Transverse colon (tissue), 4 donors: Measurements from ENCODE around the gene KIF2C. TPM values are rescaled to one million over a fixed set of nuclear protein-coding genes. Genes with fewer than 3 reads are reported as not detected.
A peak's percentile ranks its signal among the peaks of the same experiment; 100 is the strongest.

Experiments
- DNase-seq: peaks from one replicate; pipeline ENCODE4 v3.0.0-alpha.2; 2019
- H3K27ac ChIP-seq, 4 donors: fragments of 200-600 bp; sonication (generic); 2 replicates each; pipeline ENCODE4 v1.5.1; 2016 to 2018; ENCODE audit warnings: inconsistent platforms in 4 of 4
- H3K27me3 ChIP-seq: fragments of 200-600 bp; sonication (generic); 2 replicates; pipeline ENCODE4 v1.5.1; 2017; ENCODE audit warnings: inconsistent platforms
- H3K36me3 ChIP-seq, 4 donors: fragments of 200-600 bp; sonication (generic); 2 replicates each; pipeline ENCODE4 v1.5.1; 2017 to 2019; ENCODE audit warnings: inconsistent platforms in 4 of 4
- H3K4me1 ChIP-seq, 4 donors: fragments of 200-600 bp; sonication (generic); 2 replicates each; pipeline ENCODE4 v1.5.1; 2017 to 2020; ENCODE audit warnings: inconsistent platforms in 4 of 4
- H3K4me3 ChIP-seq, 4 donors: fragments of 200-600 bp; sonication (generic); 1 replicate in 1 of 4; 2 replicates in 3 of 4; pipeline versions ENCODE4 v1.5.1 to v1.6.1; 2017 to 2019; ENCODE audit warnings: inconsistent platforms in 4 of 4
- H3K9me3 ChIP-seq, 2 donors: fragments of 200-600 bp; sonication (generic); 2 replicates each; pipeline ENCODE4 v1.5.1; 2017 to 2019; ENCODE audit warnings: inconsistent platforms in 2 of 2
- EP300 ChIP-seq: sonication (generic); formaldehyde crosslinking; IDR thresholded peaks from one replicate; pipeline ENCODE4 v1.6.1; 2017; ENCODE audit warnings: antibody characterized with exemption, low read depth
- POLR2A ChIP-seq: fragments of 450-650 bp; IDR thresholded peaks from one replicate; pipeline ENCODE4 v1.6.1; 2016; ENCODE audit warnings: antibody characterized with exemption, mild to moderate bottlenecking, moderate library complexity
- POLR2AphosphoS5 ChIP-seq, 3 donors: sonication (generic); formaldehyde crosslinking; IDR thresholded peaks; one replicate each; pipeline ENCODE4 v1.6.1; 2016; ENCODE audit warnings: antibody characterized with exemption in 3 of 3
- WGBS, 2 donors: methylation state at CpG; one replicate each; pipeline ENCODE4 v1.1.5; 2018; ENCODE audit warnings: low coverage in 1 of 2; 5-methylcytosine and 5-hydroxymethylcytosine counted together
- in situ Hi-C, 4 donors: fragments of 200-750 bp; cut with MboI; loops; one replicate each; pipeline versions ENCODE4 v1.15.0 to v1.15.1; 2017; ENCODE audit warnings: low sequenced_read_pairs in 3 of 4, low pct_ligation_motif_present in 1 of 4, low pct_unique_long_range_greater_than_20kb in 1 of 4
- intact Hi-C: fragments of 100-400 bp; cut with DNase I; formaldehyde crosslinking; loops from one replicate; pipeline ENCODE4 v1.15.1; 2023; ENCODE audit warnings: low total_unique reads
- total RNA-seq, 4 donors: library from RNA; depleted of rRNA; stranded (reverse); fragments of >200 nt; gene quantifications; one replicate each; pipeline ENCODE4 v1.1.0, GENCODE V29; 2016
- TF ChIP-seq, protein P1 (sequence below), 5 experiments: fragments of 200-600 bp in 3 of 5; fragments of 450-650 bp in 2 of 5; sonication (generic) in 3 of 5; IDR thresholded peaks; 1 replicate in 2 of 5; 2 replicates in 3 of 5; pipeline ENCODE4 v1.5.1; 2016 to 2017; ENCODE audit warnings: antibody characterized with exemption in 5 of 5, inconsistent platforms in 3 of 5, mild to moderate bottlenecking in 2 of 5, moderate library complexity in 1 of 5

Gene KIF2C
- total RNA-seq, 4 donors from 2014 or later = 0.95 to 8.0 (median 1.9) TPM; not detected in 1

GRCh38 chr1:44798481-44799365, 59.1 kb downstream of the KIF2C start:
- in situ Hi-C loops = loop anchor here in 2 of 4 donors (25.0 kb wide), 2 partner anchors 214 to 514 kb away; partner anchors contain the start of genes HECTD3 (in 1 of the 2) and UROD (in 1 of the 2)
- no peaks in the 10 kb centered on the region for H3K36me3 ChIP-seq
- intact Hi-C loops = no loop called here
- H3K27ac ChIP-seq = peak overlapping the region; percentile 90 to 96 (median 94)
- DNase-seq = no peak
- H3K4me1 ChIP-seq = peaks cover 6 to 26% (median 16%) of the 10 kb centered on the region in 4 donors
- H3K27me3 ChIP-seq = no peaks in the 10 kb centered on the region
- TF ChIP-seq EP300 = no peak
- TF ChIP-seq POLR2A = no peak
- TF ChIP-seq, protein P1, sequence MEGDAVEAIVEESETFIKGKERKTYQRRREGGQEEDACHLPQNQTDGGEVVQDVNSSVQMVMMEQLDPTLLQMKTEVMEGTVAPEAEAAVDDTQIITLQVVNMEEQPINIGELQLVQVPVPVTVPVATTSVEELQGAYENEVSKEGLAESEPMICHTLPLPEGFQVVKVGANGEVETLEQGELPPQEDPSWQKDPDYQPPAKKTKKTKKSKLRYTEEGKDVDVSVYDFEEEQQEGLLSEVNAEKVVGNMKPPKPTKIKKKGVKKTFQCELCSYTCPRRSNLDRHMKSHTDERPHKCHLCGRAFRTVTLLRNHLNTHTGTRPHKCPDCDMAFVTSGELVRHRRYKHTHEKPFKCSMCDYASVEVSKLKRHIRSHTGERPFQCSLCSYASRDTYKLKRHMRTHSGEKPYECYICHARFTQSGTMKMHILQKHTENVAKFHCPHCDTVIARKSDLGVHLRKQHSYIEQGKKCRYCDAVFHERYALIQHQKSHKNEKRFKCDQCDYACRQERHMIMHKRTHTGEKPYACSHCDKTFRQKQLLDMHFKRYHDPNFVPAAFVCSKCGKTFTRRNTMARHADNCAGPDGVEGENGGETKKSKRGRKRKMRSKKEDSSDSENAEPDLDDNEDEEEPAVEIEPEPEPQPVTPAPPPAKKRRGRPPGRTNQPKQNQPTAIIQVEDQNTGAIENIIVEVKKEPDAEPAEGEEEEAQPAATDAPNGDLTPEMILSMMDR (IDR thresholded peaks at IDR 0.05) = no peak
- TF ChIP-seq POLR2AphosphoS5 (IDR thresholded peaks at IDR 0.05) = no peak
- no peak overlapping the region for H3K4me3 ChIP-seq
- WGBS, 2 donors = 86 to 100% methylated on average over 1 to 10 of the region's 10 CpGs
- H3K9me3 ChIP-seq = no peaks in the 10 kb centered on the region

DNA sequence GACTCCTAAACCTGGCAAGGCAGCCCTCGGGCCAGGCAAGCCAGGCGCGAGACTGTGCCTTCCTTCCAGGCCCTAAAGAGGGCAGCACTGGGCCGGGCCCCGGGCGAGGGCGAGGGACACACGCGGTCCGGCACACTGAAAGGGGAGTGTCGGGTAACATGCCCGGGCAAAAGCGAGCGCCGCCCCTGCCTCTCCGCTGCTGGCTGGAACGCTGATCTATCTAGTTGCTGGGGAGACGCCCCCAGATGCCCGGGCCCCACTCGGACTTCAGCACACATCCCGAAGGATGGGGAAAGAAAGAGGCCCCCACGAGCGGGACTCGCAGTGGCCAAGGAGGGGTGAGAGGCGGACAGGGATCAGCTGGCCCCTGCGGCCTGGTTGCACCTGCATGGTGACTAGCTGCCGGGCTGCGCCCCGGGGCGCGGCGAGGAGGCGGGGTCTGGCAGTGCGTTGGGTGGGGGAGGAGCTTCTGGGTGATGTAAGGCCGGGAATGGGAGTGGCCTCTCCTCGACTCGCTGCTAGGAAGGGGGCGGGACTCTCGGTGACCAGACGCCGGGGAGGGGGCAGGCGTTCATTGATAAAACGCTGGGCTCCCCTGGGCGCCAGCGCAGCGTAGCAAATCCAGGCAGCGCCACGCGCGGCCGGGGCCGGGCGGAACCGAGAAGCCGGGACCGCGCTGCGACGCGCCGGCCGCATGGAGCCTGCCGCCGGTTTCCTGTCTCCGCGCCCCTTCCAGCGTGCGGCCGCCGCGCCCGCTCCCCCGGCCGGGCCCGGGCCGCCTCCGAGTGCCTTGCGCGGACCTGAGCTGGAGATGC, 60.3 kb downstream of the KIF2C start, which contains the start of gene PLK3:
PLK3 (plus strand) TSS at position 608 of the 815 bp plus-strand sequence; CDS start at position 695, 87 bp downstream.
- in situ Hi-C loops (loop anchor here in 2 of 4 donors (25.0 kb wide), 2 partner anchors 212 to 512 kb away; partner anchors contain the start of genes HECTD3 (in 1 of the 2) and UROD (in 1 of the 2)), intact Hi-C loops (no loop called here)
- peak; percentile 92 for TF ChIP-seq POLR2A
- peak; percentile 89 to 97 (median 97) for TF ChIP-seq POLR2AphosphoS5 (IDR thresholded peaks at IDR 0.05)
- TF ChIP-seq EP300 = peak; percentile 29
- TF ChIP-seq, protein P1 (IDR thresholded peaks at IDR 0.05) = peak; percentile 84 to 97 (median 92)
- peak within 1 kb of the TSS; percentile 58 to 91 (median 75) for H3K4me3 ChIP-seq
- H3K27me3 ChIP-seq = no peaks in the 10 kb centered on the region
- peak; percentile 99 for DNase-seq
- H3K9me3 ChIP-seq = no peaks in the 10 kb centered on the region
- H3K27ac ChIP-seq = peak within 1 kb of the TSS; percentile 90 to 96 (median 94)
- H3K4me1 ChIP-seq = peaks cover 6 to 26% (median 16%) of the 10 kb centered on the region in 4 donors
- 0 to 1% methylated on average over 7 to 57 of the region's 79 CpGs for WGBS, 2 donors
- H3K36me3 ChIP-seq = no peaks in the 10 kb centered on the region

DNA sequence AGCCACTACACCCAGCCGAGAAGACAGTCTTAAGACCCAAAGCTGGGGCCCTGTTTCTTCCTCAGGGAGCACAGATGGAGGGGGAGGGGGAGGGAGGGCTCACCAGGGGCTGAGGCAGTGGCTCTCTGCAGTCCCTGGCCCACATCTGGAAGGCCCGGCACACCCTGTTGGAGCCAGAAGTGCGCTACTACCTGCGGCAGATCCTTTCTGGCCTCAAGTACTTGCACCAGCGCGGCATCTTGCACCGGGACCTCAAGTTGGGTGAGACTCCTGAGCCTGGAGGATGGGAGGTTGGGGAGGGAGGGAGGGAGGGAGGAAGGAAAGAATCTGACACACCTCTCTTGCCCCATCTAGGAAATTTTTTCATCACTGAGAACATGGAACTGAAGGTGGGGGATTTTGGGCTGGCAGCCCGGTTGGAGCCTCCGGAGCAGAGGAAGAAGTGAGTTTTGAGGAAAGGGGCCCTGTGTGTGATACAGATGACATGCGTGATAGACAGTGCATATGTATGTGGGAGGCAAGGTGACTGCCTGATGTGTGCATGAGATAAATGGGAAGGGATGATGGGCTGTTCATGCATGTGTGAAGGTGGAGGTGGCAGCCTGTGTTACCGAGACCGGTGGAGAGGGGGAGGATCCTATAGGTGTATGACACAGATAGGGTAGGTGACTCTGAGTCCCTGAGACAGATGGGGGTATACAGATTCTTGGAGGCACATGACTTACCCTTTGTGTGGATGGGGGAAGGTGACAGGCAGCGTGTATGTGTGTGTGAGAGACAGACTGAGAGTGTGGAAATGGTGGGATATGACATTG, 62.1 kb downstream of the KIF2C start:
- Histone ChIP-seq H3K27ac (peak overlapping the region; percentile 26 to 90 (median 50)), H3K36me3 (peaks cover 0 to 6% (median 0%) of the 10 kb centered on the region in 4 donors), H3K9me3 (no peaks in the 10 kb centered on the region), H3K4me1 (peaks cover 13 to 36% (median 23%) of the 10 kb centered on the region in 4 donors), H3K4me3 (peak overlapping the region in 2 of 4 donors; percentile 81 to 91), H3K27me3 (no peaks in the 10 kb centered on the region)
- peak; percentile 17 for DNase-seq
- intact Hi-C loops = no loop called here
- 78 to 85% methylated on average over 4 to 13 of the region's 13 CpGs for WGBS, 2 donors
- TF ChIP-seq POLR2A (no peak), POLR2AphosphoS5 (IDR thresholded peaks at IDR 0.05) (no peak), EP300 (no peak)
- TF ChIP-seq, protein P1 (IDR thresholded peaks at IDR 0.05) = no peak
- in situ Hi-C loops = no loop called here
